ENCODE measurements around the gene OR1J2. TPM values are rescaled to one million over a fixed set of nuclear protein-coding genes. Genes with fewer than 3 reads are reported as not detected.

Gene OR1J2, protein sequence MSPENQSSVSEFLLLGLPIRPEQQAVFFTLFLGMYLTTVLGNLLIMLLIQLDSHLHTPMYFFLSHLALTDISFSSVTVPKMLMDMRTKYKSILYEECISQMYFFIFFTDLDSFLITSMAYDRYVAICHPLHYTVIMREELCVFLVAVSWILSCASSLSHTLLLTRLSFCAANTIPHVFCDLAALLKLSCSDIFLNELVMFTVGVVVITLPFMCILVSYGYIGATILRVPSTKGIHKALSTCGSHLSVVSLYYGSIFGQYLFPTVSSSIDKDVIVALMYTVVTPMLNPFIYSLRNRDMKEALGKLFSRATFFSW
- not detected for total RNA-seq
- not detected for polyA plus RNA-seq
- long read RNA-seq, donor 1: 0 reads
- long read RNA-seq, donor 2: 0 reads

DNA sequence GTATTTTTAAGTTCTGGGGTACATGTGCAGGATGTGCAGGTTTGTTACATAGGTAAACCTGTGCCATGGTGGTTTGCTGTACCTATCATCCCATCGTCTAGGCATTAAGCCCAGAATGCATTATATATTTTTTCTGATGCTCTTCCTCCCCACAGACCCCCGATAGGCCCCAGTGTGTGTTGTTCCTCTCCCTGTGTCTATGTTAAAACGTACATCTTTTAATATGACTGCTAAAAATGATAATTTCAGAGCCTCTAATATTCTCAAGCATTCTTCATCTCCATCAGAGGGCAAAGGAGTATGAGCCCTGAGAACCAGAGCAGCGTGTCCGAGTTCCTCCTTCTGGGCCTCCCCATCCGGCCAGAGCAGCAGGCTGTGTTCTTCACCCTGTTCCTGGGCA is at the start of gene OR1J2:
OR1J2 (plus strand) TSS at position 301 of the 400 bp plus-strand sequence; CDS start at position 301, 0 bp downstream.
- Histone ChIP-seq H3K4me1 (ENCODE audit: control insufficient read depth in 1 of 2, insufficient read depth in 2 of 2, low read length in 2 of 2) (no peaks in the 10 kb centered on the region), H3K9me3 (ENCODE audit: control insufficient read depth, low read length) (no peaks in the 10 kb centered on the region), H3K4me3 (ENCODE audit: low read length in 2 of 2) (no peak within 1 kb of the TSS), H3K27ac (ENCODE audit: low read depth in 1 of 2, low read length in 2 of 2) (no peak within 1 kb of the TSS), H3K36me3 (ENCODE audit: control insufficient read depth in 1 of 2, insufficient read depth in 2 of 2, low read length in 1 of 2) (no peaks in the 10 kb centered on the region), H3K27me3 (ENCODE audit: control insufficient read depth in 1 of 2, insufficient read depth in 2 of 2, low read length in 1 of 2) (no peaks in the 10 kb centered on the region)
- ATAC-seq (ENCODE audit: low FRiP score): no peak
- no peak for DNase-seq
- 71% methylated on average over 6 of the region's 6 CpGs for WGBS, 2 donors
- intact Hi-C loops (cut with DNase I): no loop called here

DNA sequence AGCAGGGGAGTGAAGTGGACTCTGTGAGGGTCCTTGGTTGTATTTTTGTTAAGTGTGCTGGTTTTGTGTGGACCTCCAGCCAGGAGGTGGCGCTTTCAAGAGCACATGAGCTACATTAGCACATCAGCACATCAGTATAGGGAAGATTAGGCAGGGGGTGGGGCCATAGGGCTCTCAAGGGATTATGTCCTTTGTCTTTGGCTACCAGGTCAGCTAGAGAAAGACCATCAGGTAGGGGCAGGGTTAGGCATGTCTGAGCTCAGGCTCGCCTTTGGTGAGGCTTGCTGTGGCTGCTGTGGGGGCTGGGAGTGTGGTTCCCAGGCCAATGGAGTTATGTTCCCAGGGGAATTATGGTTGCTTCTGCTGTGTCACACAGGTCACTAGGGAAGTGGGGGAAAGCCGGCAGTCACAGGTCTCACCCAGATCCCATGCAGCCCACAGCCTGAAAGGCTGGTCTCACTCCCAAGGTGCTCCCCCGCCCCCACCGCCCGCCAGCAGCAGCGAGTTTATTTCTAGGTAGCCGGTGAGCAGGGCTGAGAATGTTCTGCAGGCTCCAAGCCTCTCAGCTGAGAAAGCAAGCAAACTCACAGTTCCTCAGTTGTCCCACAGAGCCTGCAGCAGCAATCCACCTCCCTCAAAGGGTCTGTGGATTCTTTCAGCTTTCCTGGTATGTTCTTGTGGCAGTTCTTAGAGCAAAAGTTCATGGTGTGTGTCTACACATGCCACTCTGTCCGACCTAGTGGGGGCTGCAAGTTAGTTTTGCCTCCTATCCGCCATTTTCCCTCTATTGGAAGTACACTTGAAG is 46.6 kb upstream of the OR1J2 start:
- Histone ChIP-seq H3K4me3 (ENCODE audit: low read length in 2 of 2) (no peak overlapping the region), H3K4me1 (ENCODE audit: control insufficient read depth in 1 of 2, insufficient read depth in 2 of 2, low read length in 2 of 2) (no peaks in the 10 kb centered on the region), H3K27ac (ENCODE audit: low read depth in 1 of 2, low read length in 2 of 2) (no peak overlapping the region), H3K27me3 (ENCODE audit: control insufficient read depth in 1 of 2, insufficient read depth in 2 of 2, low read length in 1 of 2) (no peaks in the 10 kb centered on the region), H3K36me3 (ENCODE audit: control insufficient read depth in 1 of 2, insufficient read depth in 2 of 2, low read length in 1 of 2) (no peaks in the 10 kb centered on the region), H3K9me3 (ENCODE audit: control insufficient read depth, low read length) (no peaks in the 10 kb centered on the region)
- 73 to 77% methylated on average over 10 of the region's 10 CpGs for WGBS, 2 donors
- DNase-seq: no peak
- intact Hi-C loops (cut with DNase I): loop anchor here (2.0 kb wide), 2 partner anchors 345 to 347 kb away; no protein-coding TSS in a partner anchor
- ATAC-seq (ENCODE audit: low FRiP score): peak; percentile 36

DNA sequence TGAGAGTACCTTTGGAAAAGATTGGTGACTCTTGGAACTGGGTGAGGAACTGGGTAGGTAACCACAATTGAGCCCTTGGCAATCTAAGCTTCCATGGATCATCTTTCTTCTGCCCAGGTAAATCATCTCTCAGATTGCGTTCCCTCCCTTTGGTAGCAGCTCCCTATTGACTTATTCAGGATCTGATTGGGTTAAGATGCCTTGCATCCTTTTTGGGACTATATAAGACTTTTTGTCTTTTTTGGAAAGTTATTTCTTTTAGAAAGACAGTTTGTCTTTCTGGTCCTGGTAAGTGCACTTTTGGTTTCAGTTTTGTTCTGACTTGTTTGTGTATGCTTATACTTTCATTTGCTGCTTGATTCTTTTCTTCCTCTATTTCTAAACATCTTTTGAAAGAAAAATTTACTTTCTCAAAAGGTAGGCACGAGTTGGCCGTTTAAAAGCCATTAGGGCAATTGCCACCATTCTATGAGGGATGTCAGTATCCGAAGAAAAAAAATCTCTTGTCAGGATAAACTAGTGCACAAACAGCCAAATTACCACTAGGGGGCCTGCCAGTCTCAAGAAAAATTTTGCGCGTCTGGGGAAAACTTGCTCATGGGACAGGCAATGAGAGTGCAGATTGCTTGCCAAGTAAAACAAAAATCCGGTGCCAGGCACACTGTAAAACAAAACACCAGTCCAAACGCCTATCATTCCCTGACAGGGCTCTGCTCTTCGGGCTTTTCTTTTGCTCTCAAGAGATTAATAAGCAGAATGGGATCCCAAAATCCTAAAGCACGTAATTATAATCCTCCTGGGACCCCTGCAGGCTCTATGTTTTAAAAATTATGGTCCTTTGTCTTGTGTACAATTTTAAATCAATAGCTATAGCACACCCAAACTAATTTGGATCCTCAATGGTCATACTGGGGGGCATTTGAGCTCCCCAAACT is 45.7 kb upstream of the OR1J2 start:
- Histone ChIP-seq H3K4me3 (ENCODE audit: low read length in 2 of 2) (peak overlapping the region; percentile 26 to 38), H3K27ac (ENCODE audit: low read depth in 1 of 2, low read length in 2 of 2) (no peak overlapping the region), H3K36me3 (ENCODE audit: control insufficient read depth in 1 of 2, insufficient read depth in 2 of 2, low read length in 1 of 2) (no peaks in the 10 kb centered on the region), H3K27me3 (ENCODE audit: control insufficient read depth in 1 of 2, insufficient read depth in 2 of 2, low read length in 1 of 2) (no peaks in the 10 kb centered on the region), H3K9me3 (ENCODE audit: control insufficient read depth, low read length) (no peaks in the 10 kb centered on the region), H3K4me1 (ENCODE audit: control insufficient read depth in 1 of 2, insufficient read depth in 2 of 2, low read length in 2 of 2) (no peaks in the 10 kb centered on the region)
- WGBS, 2 donors: 10% methylated on average over 10 of the region's 10 CpGs
- intact Hi-C loops (cut with DNase I): loop anchor here (2.0 to 5.0 kb wide), 3 partner anchors 344 to 887 kb away; no protein-coding TSS in a partner anchor
- peak; percentile 84 for ATAC-seq (ENCODE audit: low FRiP score)
- DNase-seq: peak; percentile 76 to 78

DNA sequence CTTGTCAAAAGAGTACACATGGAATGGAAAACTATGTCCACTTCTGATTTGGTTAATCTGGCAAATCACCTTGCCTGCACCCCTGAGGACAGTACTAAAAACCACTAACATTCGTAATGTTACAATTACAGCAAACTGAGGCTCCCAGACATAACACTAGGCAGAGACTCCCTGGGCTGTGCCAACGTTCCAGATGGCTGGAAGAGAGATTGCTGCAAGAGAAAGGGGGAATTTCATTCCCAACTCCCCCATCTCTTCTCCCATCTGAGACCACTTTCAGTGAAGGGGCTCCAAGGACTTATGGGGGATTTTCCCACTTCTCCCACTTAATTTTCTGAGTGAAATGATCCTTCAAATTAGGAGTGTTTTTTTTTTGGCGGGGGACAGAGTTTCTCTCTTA is 44.1 kb upstream of the OR1J2 start:
- Histone ChIP-seq H3K4me1 (ENCODE audit: control insufficient read depth in 1 of 2, insufficient read depth in 2 of 2, low read length in 2 of 2) (no peaks in the 10 kb centered on the region), H3K27ac (ENCODE audit: low read depth in 1 of 2, low read length in 2 of 2) (no peak overlapping the region), H3K4me3 (ENCODE audit: low read length in 2 of 2) (no peak overlapping the region), H3K27me3 (ENCODE audit: control insufficient read depth in 1 of 2, insufficient read depth in 2 of 2, low read length in 1 of 2) (no peaks in the 10 kb centered on the region), H3K36me3 (ENCODE audit: control insufficient read depth in 1 of 2, insufficient read depth in 2 of 2, low read length in 1 of 2) (no peaks in the 10 kb centered on the region), H3K9me3 (ENCODE audit: control insufficient read depth, low read length) (no peaks in the 10 kb centered on the region)
- 42 to 50% methylated on average over 3 of the region's 3 CpGs for WGBS, 2 donors
- ATAC-seq (ENCODE audit: low FRiP score) (no peak), DNase-seq (no peak)
- intact Hi-C loops (cut with DNase I): loop anchor here in 1 of 2 donors (5.0 kb wide), 1 partner anchor 886 kb away; no protein-coding TSS in a partner anchor

DNA sequence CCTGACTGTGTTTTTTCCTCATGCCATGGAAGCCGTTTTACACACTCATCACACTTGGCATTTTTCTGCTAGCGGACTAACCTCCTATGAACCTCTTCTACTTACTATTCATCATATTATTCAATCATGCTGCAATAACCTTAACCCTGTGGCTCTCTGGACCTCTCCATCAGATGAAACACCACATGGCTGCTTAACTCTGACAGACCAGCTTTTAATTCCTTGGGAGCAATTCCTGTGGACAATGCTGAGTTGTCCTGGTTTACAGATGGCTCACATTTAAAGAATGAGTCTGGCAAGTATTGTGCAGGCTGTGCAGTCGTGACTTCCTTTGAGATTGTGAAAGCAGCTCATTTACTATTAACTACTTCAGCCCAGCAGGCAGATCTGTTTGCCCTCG is 41.9 kb upstream of the OR1J2 start:
- intact Hi-C loops (cut with DNase I): loop anchor here in 1 of 2 donors (5.0 kb wide), 1 partner anchor 884 kb away; no protein-coding TSS in a partner anchor
- Histone ChIP-seq H3K36me3 (ENCODE audit: control insufficient read depth in 1 of 2, insufficient read depth in 2 of 2, low read length in 1 of 2) (no peaks in the 10 kb centered on the region), H3K4me1 (ENCODE audit: control insufficient read depth in 1 of 2, insufficient read depth in 2 of 2, low read length in 2 of 2) (no peaks in the 10 kb centered on the region), H3K27ac (ENCODE audit: low read depth in 1 of 2, low read length in 2 of 2) (no peak overlapping the region), H3K4me3 (ENCODE audit: low read length in 2 of 2) (no peak overlapping the region), H3K9me3 (ENCODE audit: control insufficient read depth, low read length) (no peaks in the 10 kb centered on the region), H3K27me3 (ENCODE audit: control insufficient read depth in 1 of 2, insufficient read depth in 2 of 2, low read length in 1 of 2) (no peaks in the 10 kb centered on the region)
- ATAC-seq (ENCODE audit: low FRiP score): no peak
- WGBS, 2 donors: 44 to 50% methylated on average over 4 of the region's 4 CpGs
- DNase-seq: no peak

DNA sequence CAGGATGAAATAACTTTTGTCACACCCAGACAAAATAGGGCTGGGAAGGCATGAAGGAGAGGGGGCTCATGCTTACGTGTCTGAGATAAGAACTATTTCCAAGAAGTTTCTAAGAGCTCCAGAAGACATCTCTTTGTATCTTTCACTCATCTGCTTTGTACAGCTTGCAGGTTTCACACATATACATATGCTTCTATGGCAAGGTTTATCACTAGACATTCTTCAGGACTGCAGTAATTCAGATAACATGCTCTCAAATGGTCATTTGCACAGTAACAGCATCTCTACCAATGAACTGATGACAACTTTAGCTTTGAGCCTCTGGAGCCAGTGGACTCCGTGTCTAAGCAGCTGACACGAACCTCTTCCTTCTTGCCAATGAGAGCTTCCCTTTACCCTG is 36.0 kb upstream of the OR1J2 start:
- intact Hi-C loops (cut with DNase I): no loop called here
- Histone ChIP-seq H3K4me3 (ENCODE audit: low read length in 2 of 2) (no peak overlapping the region), H3K27ac (ENCODE audit: low read depth in 1 of 2, low read length in 2 of 2) (no peak overlapping the region), H3K36me3 (ENCODE audit: control insufficient read depth in 1 of 2, insufficient read depth in 2 of 2, low read length in 1 of 2) (no peaks in the 10 kb centered on the region), H3K27me3 (ENCODE audit: control insufficient read depth in 1 of 2, insufficient read depth in 2 of 2, low read length in 1 of 2) (peaks cover 0 to 1% of the 10 kb centered on the region in 2 donors), H3K9me3 (ENCODE audit: control insufficient read depth, low read length) (no peaks in the 10 kb centered on the region), H3K4me1 (ENCODE audit: control insufficient read depth in 1 of 2, insufficient read depth in 2 of 2, low read length in 2 of 2) (no peaks in the 10 kb centered on the region)
- ATAC-seq (ENCODE audit: low FRiP score) (no peak), DNase-seq (no peak)
- 55 to 62% methylated on average over 3 of the region's 3 CpGs for WGBS, 2 donors

DNA sequence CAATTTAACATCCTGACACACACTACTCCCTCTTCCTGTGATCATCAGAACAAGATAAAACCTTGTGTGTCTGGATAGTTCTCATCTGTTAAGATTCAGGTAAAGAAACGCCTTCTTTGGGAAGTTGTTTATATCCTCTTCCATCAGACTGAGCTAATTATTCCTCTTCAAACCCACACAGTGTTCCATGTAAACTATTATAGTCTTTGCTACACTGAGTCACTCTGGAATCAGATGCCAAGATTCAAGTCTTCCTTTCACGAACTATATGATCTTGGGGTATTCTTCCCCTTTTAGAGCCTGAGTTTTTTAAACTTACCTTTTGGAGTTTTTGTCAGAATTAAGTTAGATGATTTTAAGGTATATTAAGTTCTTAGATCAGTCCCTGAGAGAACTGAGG is 34.9 kb upstream of the OR1J2 start:
- intact Hi-C loops (cut with DNase I): no loop called here
- no peak overlapping the region for H3K4me3 ChIP-seq (ENCODE audit: low read length in 2 of 2)
- ATAC-seq (ENCODE audit: low FRiP score) (no peak), DNase-seq (no peak)
- H3K27me3 ChIP-seq (ENCODE audit: control insufficient read depth in 1 of 2, insufficient read depth in 2 of 2, low read length in 1 of 2): peaks cover 0 to 1% of the 10 kb centered on the region in 2 donors
- WGBS, 2 donors: 59 to 60% methylated on average over 2 of the region's 2 CpGs
- H3K4me1 ChIP-seq (ENCODE audit: control insufficient read depth in 1 of 2, insufficient read depth in 2 of 2, low read length in 2 of 2): no peaks in the 10 kb centered on the region
- no peaks in the 10 kb centered on the region for H3K9me3 ChIP-seq (ENCODE audit: control insufficient read depth, low read length)
- no peak overlapping the region for H3K27ac ChIP-seq (ENCODE audit: low read depth in 1 of 2, low read length in 2 of 2)
- H3K36me3 ChIP-seq (ENCODE audit: control insufficient read depth in 1 of 2, insufficient read depth in 2 of 2, low read length in 1 of 2): no peaks in the 10 kb centered on the region

DNA sequence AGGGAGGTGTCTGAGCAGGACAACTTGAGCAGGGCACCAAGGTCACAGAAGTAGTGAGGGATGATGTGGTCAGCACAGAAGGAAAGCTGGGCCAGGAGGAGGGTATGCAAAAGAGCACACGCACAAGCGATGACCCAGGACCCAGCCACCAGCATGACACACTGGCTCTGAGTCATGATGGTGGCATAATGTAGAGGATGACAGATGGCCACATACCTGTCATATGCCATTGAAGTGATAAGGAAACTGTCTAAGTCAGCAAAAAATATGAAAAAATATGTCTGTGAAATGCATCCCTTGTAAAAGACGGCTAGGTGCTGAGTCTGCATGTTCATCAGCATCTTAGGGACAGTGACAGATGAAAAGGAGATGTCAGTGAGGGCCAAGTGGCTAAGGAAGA is 33.3 kb upstream of the OR1J2 start:
- 80 to 82% methylated on average over 3 of the region's 3 CpGs for WGBS, 2 donors
- intact Hi-C loops (cut with DNase I): no loop called here
- Histone ChIP-seq H3K27ac (ENCODE audit: low read depth in 1 of 2, low read length in 2 of 2) (no peak overlapping the region), H3K4me3 (ENCODE audit: low read length in 2 of 2) (no peak overlapping the region), H3K27me3 (ENCODE audit: control insufficient read depth in 1 of 2, insufficient read depth in 2 of 2, low read length in 1 of 2) (peaks cover 0 to 1% of the 10 kb centered on the region in 2 donors), H3K36me3 (ENCODE audit: control insufficient read depth in 1 of 2, insufficient read depth in 2 of 2, low read length in 1 of 2) (no peaks in the 10 kb centered on the region), H3K4me1 (ENCODE audit: control insufficient read depth in 1 of 2, insufficient read depth in 2 of 2, low read length in 2 of 2) (no peaks in the 10 kb centered on the region), H3K9me3 (ENCODE audit: control insufficient read depth, low read length) (no peaks in the 10 kb centered on the region)
- ATAC-seq (ENCODE audit: low FRiP score) (no peak), DNase-seq (no peak)

All from aorta (tissue), 5 donors.